ENCODE data around the gene CD46. TPM values are rescaled to one million over a fixed set of nuclear protein-coding genes. Genes with fewer than 3 reads are reported as not detected.

Gene CD46
- total RNA-seq, 3 donors from 2014 or later = 203 to 283 (median 204) TPM

GRCh38 chr1:207793327-207793726 lies 41.5 kb downstream of the CD46 start:
- TF ChIP-seq POLR2AphosphoS5 (IDR thresholded peaks at IDR 0.05) (no peak), POLR2A (IDR thresholded peaks at IDR 0.05) (no peak), CTCF (IDR thresholded peaks at IDR 0.05) (no peak)
- no peak for DNase-seq (ENCODE audit: low spot score in 2 of 2)
- Histone ChIP-seq H3K4me3 (no peak overlapping the region), H3K9me3 (no peaks in the 10 kb centered on the region), H3K4me1 (no peaks in the 10 kb centered on the region), H3K36me3 (no peaks in the 10 kb centered on the region), H3K27ac (no peak overlapping the region), H3K27me3 (no peaks in the 10 kb centered on the region)
- intact Hi-C loops (cut with DNase I; ENCODE audit: low total_unique reads) = no loop called here

GRCh38 chr1:207794861-207795260 lies 43.0 kb downstream of the CD46 start:
- no peaks in the 10 kb centered on the region for H3K9me3 ChIP-seq
- no peak for TF ChIP-seq CTCF (IDR thresholded peaks at IDR 0.05)
- no peak for TF ChIP-seq POLR2A (IDR thresholded peaks at IDR 0.05)
- H3K4me1 ChIP-seq = no peaks in the 10 kb centered on the region
- peak overlapping the region in 1 of 2 donors; percentile 5 for H3K27ac ChIP-seq
- H3K4me3 ChIP-seq = no peak overlapping the region
- H3K36me3 ChIP-seq = no peaks in the 10 kb centered on the region
- H3K27me3 ChIP-seq = no peaks in the 10 kb centered on the region
- intact Hi-C loops (cut with DNase I; ENCODE audit: low total_unique reads) = no loop called here
- no peak for DNase-seq (ENCODE audit: low spot score in 2 of 2)

- H3K27me3 ChIP-seq = no peaks in the 10 kb centered on the region
- intact Hi-C loops (cut with DNase I; ENCODE audit: low total_unique reads) = no loop called here
- peak; percentile 79 to 87 for DNase-seq (ENCODE audit: low spot score in 2 of 2)
- no peaks in the 10 kb centered on the region for H3K4me1 ChIP-seq
- no peaks in the 10 kb centered on the region for H3K9me3 ChIP-seq
- peak overlapping the region in 1 of 2 donors; percentile 54 for H3K27ac ChIP-seq
- no peak for TF ChIP-seq POLR2A (IDR thresholded peaks at IDR 0.05)
- TF ChIP-seq POLR2AphosphoS5 (IDR thresholded peaks at IDR 0.05) = no peak
- peak; percentile 72 to 88 (median 78) for TF ChIP-seq CTCF (IDR thresholded peaks at IDR 0.05)
- H3K36me3 ChIP-seq = no peaks in the 10 kb centered on the region
- H3K4me3 ChIP-seq = no peak overlapping the region
These were observed 45.5 kb downstream of the CD46 start for GRCh38 chr1:207797229-207797973.

GRCh38 chr1:207798847-207799246 lies 47.0 kb downstream of the CD46 start:
- DNase-seq (ENCODE audit: low spot score in 2 of 2) = no peak
- Histone ChIP-seq H3K9me3 (no peaks in the 10 kb centered on the region), H3K4me1 (no peaks in the 10 kb centered on the region), H3K27me3 (no peaks in the 10 kb centered on the region), H3K27ac (peak overlapping the region in 1 of 2 donors; percentile 54), H3K36me3 (no peaks in the 10 kb centered on the region), H3K4me3 (no peak overlapping the region)
- TF ChIP-seq CTCF (IDR thresholded peaks at IDR 0.05) (no peak), POLR2A (IDR thresholded peaks at IDR 0.05) (no peak), POLR2AphosphoS5 (IDR thresholded peaks at IDR 0.05) (no peak)
- intact Hi-C loops (cut with DNase I; ENCODE audit: low total_unique reads) = no loop called here

GRCh38 chr1:207799989-207800648 lies 48.3 kb downstream of the CD46 start:
- Histone ChIP-seq H3K9me3 (no peaks in the 10 kb centered on the region), H3K4me1 (no peaks in the 10 kb centered on the region), H3K27ac (no peak overlapping the region), H3K36me3 (peaks cover 7% of the 10 kb centered on the region), H3K27me3 (no peaks in the 10 kb centered on the region), H3K4me3 (no peak overlapping the region)
- DNase-seq (ENCODE audit: low spot score in 2 of 2) = no peak
- TF ChIP-seq CTCF (IDR thresholded peaks at IDR 0.05) (no peak), POLR2AphosphoS5 (IDR thresholded peaks at IDR 0.05) (peak in 1 of 3 donors; percentile 4)
- intact Hi-C loops (cut with DNase I; ENCODE audit: low total_unique reads) = no loop called here

All from breast epithelium (tissue), 4 donors.